Measurements from ENCODE around the gene SLC22A4. TPM values are rescaled to one million over a fixed set of nuclear protein-coding genes. Genes with fewer than 3 reads are reported as not detected.

Gene SLC22A4
- total and polyA plus RNA-seq, 2 donors = 0.66 to 3.0 TPM

GRCh38 chr5:132272311-132273210 lies 21.6 kb upstream of the SLC22A4 start:
- no peak overlapping the region for H3K27ac ChIP-seq (ENCODE audit: low read depth in 1 of 2, low read length in 1 of 2)
- H3K9me3 ChIP-seq (ENCODE audit: control insufficient read depth in 2 of 2, insufficient read depth in 1 of 2, low read length in 1 of 2) = no peaks in the 10 kb centered on the region
- peak in 5 of 9 donors; percentile 13 to 69 (median 49) for DNase-seq (ENCODE audit: low read depth in 6 of 9, low spot score in 9 of 9)
- 60% methylated on average over 37 of the region's 37 CpGs for WGBS
- peaks cover 0 to 19% of the 10 kb centered on the region in 2 donors for H3K27me3 ChIP-seq (ENCODE audit: control insufficient read depth in 2 of 2, insufficient read depth in 1 of 2, low read length in 1 of 2)
- H3K4me3 ChIP-seq (ENCODE audit: low read length in 2 of 2) = no peak overlapping the region
- no peaks in the 10 kb centered on the region for H3K36me3 ChIP-seq (ENCODE audit: control insufficient read depth in 2 of 2, insufficient read depth in 2 of 2, low read length in 1 of 2)
- H3K4me1 ChIP-seq (ENCODE audit: control insufficient read depth in 2 of 2, insufficient read depth in 2 of 2, low read length in 2 of 2) = peaks cover 0 to 14% of the 10 kb centered on the region in 2 donors

DNA sequence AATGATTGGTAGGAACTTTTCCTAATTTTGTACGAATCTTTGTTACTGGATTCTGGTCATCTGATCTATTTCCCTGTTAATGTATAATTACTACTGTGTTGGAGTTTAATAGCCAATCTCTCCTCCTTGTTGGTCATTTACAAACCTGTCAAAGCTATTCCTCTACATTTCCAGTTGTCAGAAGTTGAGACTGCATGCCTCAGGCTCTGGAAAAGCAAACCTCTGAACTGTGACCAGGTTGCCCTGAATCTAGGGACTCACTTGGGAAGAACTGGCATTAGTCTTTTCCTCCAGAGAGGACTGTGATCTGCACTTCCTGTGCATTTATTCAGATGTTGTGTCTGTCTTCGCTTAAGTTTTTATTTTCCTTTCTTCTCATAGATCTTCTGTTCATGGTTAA lies 20.6 kb upstream of the SLC22A4 start:
- Histone ChIP-seq H3K27ac (ENCODE audit: low read depth in 1 of 2, low read length in 1 of 2) (no peak overlapping the region), H3K36me3 (ENCODE audit: control insufficient read depth in 2 of 2, insufficient read depth in 2 of 2, low read length in 1 of 2) (no peaks in the 10 kb centered on the region), H3K4me1 (ENCODE audit: control insufficient read depth in 2 of 2, insufficient read depth in 2 of 2, low read length in 2 of 2) (peaks cover 0 to 10% of the 10 kb centered on the region in 2 donors), H3K9me3 (ENCODE audit: control insufficient read depth in 2 of 2, insufficient read depth in 1 of 2, low read length in 1 of 2) (no peaks in the 10 kb centered on the region), H3K27me3 (ENCODE audit: control insufficient read depth in 2 of 2, insufficient read depth in 1 of 2, low read length in 1 of 2) (peaks cover 0 to 19% of the 10 kb centered on the region in 2 donors), H3K4me3 (ENCODE audit: low read length in 2 of 2) (no peak overlapping the region)
- DNase-seq (ENCODE audit: low read depth in 6 of 9, low spot score in 9 of 9) = no peak
- 98% methylated on average over 2 of the region's 2 CpGs for WGBS

- H3K27me3 ChIP-seq (ENCODE audit: control insufficient read depth in 2 of 2, insufficient read depth in 1 of 2, low read length in 1 of 2) = peaks cover 0 to 19% of the 10 kb centered on the region in 2 donors
- no peak overlapping the region for H3K4me3 ChIP-seq (ENCODE audit: low read length in 2 of 2)
- no peak overlapping the region for H3K27ac ChIP-seq (ENCODE audit: low read depth in 1 of 2, low read length in 1 of 2)
- peaks cover 0 to 7% of the 10 kb centered on the region in 2 donors for H3K4me1 ChIP-seq (ENCODE audit: control insufficient read depth in 2 of 2, insufficient read depth in 2 of 2, low read length in 2 of 2)
- 98% methylated on average over 14 of the region's 14 CpGs for WGBS
- H3K9me3 ChIP-seq (ENCODE audit: control insufficient read depth in 2 of 2, insufficient read depth in 1 of 2, low read length in 1 of 2) = no peaks in the 10 kb centered on the region
- DNase-seq (ENCODE audit: low read depth in 6 of 9, low spot score in 9 of 9) = no peak
- H3K36me3 ChIP-seq (ENCODE audit: control insufficient read depth in 2 of 2, insufficient read depth in 2 of 2, low read length in 1 of 2) = no peaks in the 10 kb centered on the region
Measured at GRCh38 chr5:132274050-132274792, 20.0 kb upstream of the SLC22A4 start.

DNA sequence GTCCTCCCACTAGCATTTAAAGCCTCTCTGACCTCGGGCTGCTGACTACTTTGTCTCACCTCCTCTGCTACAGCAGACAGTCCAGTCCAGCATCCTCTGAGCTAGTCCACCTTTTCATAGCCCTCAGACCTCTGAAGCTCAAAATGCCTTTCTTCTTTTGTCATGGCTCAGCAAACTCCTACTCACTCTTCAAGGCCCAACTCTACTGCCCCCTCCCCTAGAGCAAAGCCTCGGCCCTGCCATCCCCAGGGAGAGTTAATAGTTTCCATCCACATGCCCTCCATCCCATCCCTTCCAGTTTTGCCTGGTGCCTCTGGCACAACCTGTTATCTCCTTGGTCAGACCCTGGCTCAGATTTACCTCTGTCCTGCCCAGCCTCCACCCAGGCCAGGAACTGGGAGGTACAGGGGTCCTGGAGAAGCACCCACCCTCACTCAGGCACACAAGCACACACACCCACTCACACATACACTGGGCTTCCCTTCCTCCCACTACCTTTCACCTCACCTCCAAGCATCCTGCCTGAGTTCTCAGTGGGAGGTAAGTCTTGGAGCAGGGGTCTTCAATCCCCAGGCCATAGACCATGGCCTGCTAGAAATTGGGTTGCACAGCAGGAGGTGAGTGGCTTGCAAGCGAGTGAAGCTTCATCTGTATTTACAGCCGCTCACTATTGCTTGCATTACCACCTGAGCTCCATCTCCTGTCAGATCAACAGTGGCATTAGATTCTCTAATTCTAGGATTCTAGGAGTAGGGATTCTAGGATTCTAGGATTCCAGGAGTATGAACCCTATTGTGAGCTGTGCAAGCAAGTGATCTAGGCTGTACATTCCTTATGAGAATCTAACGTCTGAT lies 18.6 kb upstream of the SLC22A4 start:
- peaks cover 0 to 19% of the 10 kb centered on the region in 2 donors for H3K27me3 ChIP-seq (ENCODE audit: control insufficient read depth in 2 of 2, insufficient read depth in 1 of 2, low read length in 1 of 2)
- no peaks in the 10 kb centered on the region for H3K9me3 ChIP-seq (ENCODE audit: control insufficient read depth in 2 of 2, insufficient read depth in 1 of 2, low read length in 1 of 2)
- no peaks in the 10 kb centered on the region for H3K4me1 ChIP-seq (ENCODE audit: control insufficient read depth in 2 of 2, insufficient read depth in 2 of 2, low read length in 2 of 2)
- WGBS = 96% methylated on average over 5 of the region's 5 CpGs
- no peak for DNase-seq (ENCODE audit: low read depth in 6 of 9, low spot score in 9 of 9)
- H3K27ac ChIP-seq (ENCODE audit: low read depth in 1 of 2, low read length in 1 of 2) = no peak overlapping the region
- no peak overlapping the region for H3K4me3 ChIP-seq (ENCODE audit: low read length in 2 of 2)
- no peaks in the 10 kb centered on the region for H3K36me3 ChIP-seq (ENCODE audit: control insufficient read depth in 2 of 2, insufficient read depth in 2 of 2, low read length in 1 of 2)

DNA sequence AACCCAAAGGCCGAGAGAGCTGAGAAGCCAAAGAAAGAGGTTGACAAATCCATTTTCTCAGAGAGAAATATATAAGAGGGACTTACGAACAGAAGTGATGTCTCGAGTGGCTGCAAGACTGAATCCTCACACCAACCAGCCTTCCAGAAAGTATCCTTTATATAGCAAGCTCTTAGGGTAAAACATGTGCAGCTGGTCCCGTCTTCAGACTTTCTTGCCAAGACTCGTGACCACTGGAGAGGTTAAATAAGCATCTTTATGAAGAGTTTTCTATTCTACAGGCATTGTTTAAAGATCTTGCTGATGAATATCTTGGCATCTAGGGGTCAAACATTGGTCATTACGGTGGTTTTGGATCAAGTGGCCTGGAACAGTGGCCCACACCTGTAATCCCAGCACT lies 16.9 kb upstream of the SLC22A4 start:
- no peak for DNase-seq (ENCODE audit: low read depth in 6 of 9, low spot score in 9 of 9)
- WGBS = 82% methylated on average over 6 of the region's 6 CpGs
- no peaks in the 10 kb centered on the region for H3K36me3 ChIP-seq (ENCODE audit: control insufficient read depth in 2 of 2, insufficient read depth in 2 of 2, low read length in 1 of 2)
- H3K9me3 ChIP-seq (ENCODE audit: control insufficient read depth in 2 of 2, insufficient read depth in 1 of 2, low read length in 1 of 2) = no peaks in the 10 kb centered on the region
- H3K4me1 ChIP-seq (ENCODE audit: control insufficient read depth in 2 of 2, insufficient read depth in 2 of 2, low read length in 2 of 2) = no peaks in the 10 kb centered on the region
- H3K4me3 ChIP-seq (ENCODE audit: low read length in 2 of 2) = no peak overlapping the region
- no peak overlapping the region for H3K27ac ChIP-seq (ENCODE audit: low read depth in 1 of 2, low read length in 1 of 2)
- H3K27me3 ChIP-seq (ENCODE audit: control insufficient read depth in 2 of 2, insufficient read depth in 1 of 2, low read length in 1 of 2) = peaks cover 0 to 4% of the 10 kb centered on the region in 2 donors

DNA sequence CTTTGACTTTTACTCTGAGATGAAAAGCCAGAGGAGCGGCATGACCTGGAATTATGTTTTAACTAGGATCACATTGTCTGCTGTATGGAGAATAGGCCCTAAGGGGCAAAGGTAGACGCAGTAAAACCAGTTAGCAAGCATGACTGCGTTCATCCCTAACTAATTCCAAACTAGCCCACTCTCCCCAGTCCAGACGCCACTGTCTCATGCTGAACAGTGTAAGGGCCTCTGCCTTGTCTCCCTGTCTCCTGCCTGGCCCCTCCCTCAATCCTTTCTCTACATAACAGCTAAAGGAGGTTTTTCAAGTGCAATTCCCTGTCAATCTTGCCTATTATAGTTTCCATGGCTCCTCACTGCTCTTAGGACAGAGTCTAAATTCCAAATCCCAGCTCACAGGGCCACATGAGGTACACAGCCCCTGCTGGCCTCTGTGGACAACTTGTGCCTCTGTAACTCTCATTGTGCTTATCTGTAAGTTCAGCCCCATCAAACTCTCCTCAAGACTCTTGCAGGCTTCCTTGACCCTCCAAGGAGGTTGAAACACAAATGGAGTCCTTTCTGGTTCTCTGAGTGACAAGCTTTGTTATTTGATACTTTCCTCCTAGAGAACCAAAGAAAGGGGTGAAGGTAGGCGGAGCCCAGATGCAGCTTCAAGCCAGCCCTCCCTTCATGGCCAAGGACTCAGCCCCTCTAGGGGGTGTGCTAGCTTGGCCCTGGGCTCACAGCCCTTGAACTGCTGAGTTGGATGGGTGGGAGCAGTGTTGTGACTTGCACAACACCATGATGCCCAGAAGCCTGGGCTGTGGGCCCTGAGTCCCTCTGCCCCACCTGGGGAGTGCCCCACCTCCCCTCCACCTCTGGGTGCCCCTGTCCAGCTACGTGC lies 16.0 kb upstream of the SLC22A4 start:
- Histone ChIP-seq H3K27ac (ENCODE audit: low read depth in 1 of 2, low read length in 1 of 2) (no peak overlapping the region), H3K4me1 (ENCODE audit: control insufficient read depth in 2 of 2, insufficient read depth in 2 of 2, low read length in 2 of 2) (no peaks in the 10 kb centered on the region), H3K36me3 (ENCODE audit: control insufficient read depth in 2 of 2, insufficient read depth in 2 of 2, low read length in 1 of 2) (no peaks in the 10 kb centered on the region), H3K27me3 (ENCODE audit: control insufficient read depth in 2 of 2, insufficient read depth in 1 of 2, low read length in 1 of 2) (no peaks in the 10 kb centered on the region), H3K9me3 (ENCODE audit: control insufficient read depth in 2 of 2, insufficient read depth in 1 of 2, low read length in 1 of 2) (no peaks in the 10 kb centered on the region), H3K4me3 (ENCODE audit: low read length in 2 of 2) (no peak overlapping the region)
- no peak for DNase-seq (ENCODE audit: low read depth in 6 of 9, low spot score in 9 of 9)
- WGBS = 89% methylated on average over 6 of the region's 6 CpGs

- H3K36me3 ChIP-seq (ENCODE audit: control insufficient read depth in 2 of 2, insufficient read depth in 2 of 2, low read length in 1 of 2) = no peaks in the 10 kb centered on the region
- 91% methylated on average over 3 of the region's 3 CpGs for WGBS
- no peaks in the 10 kb centered on the region for H3K27me3 ChIP-seq (ENCODE audit: control insufficient read depth in 2 of 2, insufficient read depth in 1 of 2, low read length in 1 of 2)
- H3K9me3 ChIP-seq (ENCODE audit: control insufficient read depth in 2 of 2, insufficient read depth in 1 of 2, low read length in 1 of 2) = no peaks in the 10 kb centered on the region
- H3K27ac ChIP-seq (ENCODE audit: low read depth in 1 of 2, low read length in 1 of 2) = no peak overlapping the region
- no peak for DNase-seq (ENCODE audit: low read depth in 6 of 9, low spot score in 9 of 9)
- H3K4me3 ChIP-seq (ENCODE audit: low read length in 2 of 2) = no peak overlapping the region
- H3K4me1 ChIP-seq (ENCODE audit: control insufficient read depth in 2 of 2, insufficient read depth in 2 of 2, low read length in 2 of 2) = no peaks in the 10 kb centered on the region
Measured at GRCh38 chr5:132279801-132280200, 14.4 kb upstream of the SLC22A4 start.

Data from thymus (tissue), 11 donors.